ENCODE measurements around the gene SERPINB7. TPM values are rescaled to one million over a fixed set of nuclear protein-coding genes. Genes with fewer than 3 reads are reported as not detected.

Gene SERPINB7
- total and polyA plus RNA-seq, 2 experiments from 2014 or later, result not detected

GRCh38 chr18:63763831-63764600 is 11.2 kb upstream of the SERPINB7 start (continued):
- TF ChIP-seq CTCF (conservative IDR thresholded peaks at IDR 0.05; ENCODE audit: low read depth in 2 of 2) (no peak), ZNF462 (CRISPR knock-in tag; IDR thresholded peaks at IDR 0.05) (no peak), EZH2phosphoT487 (IDR thresholded peaks at IDR 0.05; ENCODE audit: unreplicated experiment) (no peak), JUNB (IDR thresholded peaks at IDR 0.05; ENCODE audit: unreplicated experiment) (no peak), STAT1 (IDR thresholded peaks at IDR 0.05; ENCODE audit: unreplicated experiment) (no peak)

- Mint-ChIP-seq H3K4me3 (no peak overlapping the region), H3K9me3 (peaks cover 10% of the 10 kb centered on the region; the same call in 2 of the 3 replicates), H3K27ac (no peak overlapping the region), H3K36me3 (ENCODE audit: low read depth) (0 out of 3 replicates have a peak, but pooled peaks cover 3% of the 10 kb centered on the region), H3K27me3 (ENCODE audit: insufficient read depth, low read depth, poor library complexity) (no peaks in the 10 kb centered on the region), H3K4me1 (peaks cover 3% of the 10 kb centered on the region; the same call in 1 of the 3 replicates)
- no peak overlapping the region for H3K4me3 ChIP-seq
- no peaks in the 10 kb centered on the region for H3K36me3 ChIP-seq (ENCODE audit: insufficient read depth)
- ATAC-seq, result peak; percentile 54; the same call in 2 of the 3 replicates
- no peak overlapping the region for H3K27ac ChIP-seq (ENCODE audit: low read depth)
- H3K27me3 ChIP-seq (ENCODE audit: insufficient read depth), result no peaks in the 10 kb centered on the region
- H3K4me1 ChIP-seq (ENCODE audit: insufficient read depth), result no peaks in the 10 kb centered on the region
- H3K9me2 ChIP-seq (ENCODE audit: insufficient read depth), result peaks cover 7% of the 10 kb centered on the region; the same call in 1 of the 2 replicates
- no peak overlapping the region for H3K4me2 ChIP-seq
- no peaks in the 10 kb centered on the region for H4K20me1 ChIP-seq (replicated peaks; ENCODE audit: insufficient read depth)
- no peaks in the 10 kb centered on the region for H3F3A ChIP-seq (replicated peaks; ENCODE audit: low read depth)
- H2AFZ ChIP-seq, result no peak overlapping the region
- peak; percentile 23 for DNase-seq (ENCODE audit: low spot score)
- no peaks in the 10 kb centered on the region for H3K79me2 ChIP-seq (replicated peaks; ENCODE audit: insufficient read depth)
- TF ChIP-seq POLR2AphosphoS5 (IDR thresholded peaks at IDR 0.05; ENCODE audit: low read depth) (no peak), STAT1 (IDR thresholded peaks at IDR 0.05; ENCODE audit: unreplicated experiment) (no peak), ZNF462 (CRISPR knock-in tag; IDR thresholded peaks at IDR 0.05) (no peak)
Measured at GRCh38 chr18:63765837-63766236, 9.4 kb upstream of the SERPINB7 start.
